Hepatocyte (in vitro differentiated cells): Measurements from ENCODE around the gene SPATC1L.
A peak's percentile ranks its signal among the peaks of the same experiment; 100 is the strongest.
"Not testable (repeated sequence)": the region's sequence is repeated elsewhere in the genome, so short reads cannot be mapped to it uniquely, and the experiment has no call there.

ENCODE experiments used
- CTCF ChIP-seq: fragments of 200-600 bp; sonication (generic); IDR thresholded peaks from 2 replicates; pipeline ENCODE4 v1.5.1; 2016; ENCODE audit warnings: antibody characterized with exemption, mild to moderate bottlenecking; ENCODE audit not compliant: poor library complexity
- EZH2 ChIP-seq: fragments of 200-600 bp; sonication (generic); IDR thresholded peaks from 2 replicates; pipeline ENCODE4 v1.6.1; 2016; ENCODE audit warnings: antibody characterized with exemption, mild to moderate bottlenecking, borderline replicate concordance

- TF ChIP-seq CTCF, result peak; percentile 59
- not testable (repeated sequence) for TF ChIP-seq EZH2
Measured at GRCh38 chr21:46147429-46147828, 36.8 kb downstream of the SPATC1L start.
